ENCODE measurements around the gene LASP1NB.
"Not testable (repeated sequence)": the region's sequence is repeated elsewhere in the genome, so short reads cannot be mapped to it uniquely, and the experiment has no call there.

LASP1NB gene

DNA sequence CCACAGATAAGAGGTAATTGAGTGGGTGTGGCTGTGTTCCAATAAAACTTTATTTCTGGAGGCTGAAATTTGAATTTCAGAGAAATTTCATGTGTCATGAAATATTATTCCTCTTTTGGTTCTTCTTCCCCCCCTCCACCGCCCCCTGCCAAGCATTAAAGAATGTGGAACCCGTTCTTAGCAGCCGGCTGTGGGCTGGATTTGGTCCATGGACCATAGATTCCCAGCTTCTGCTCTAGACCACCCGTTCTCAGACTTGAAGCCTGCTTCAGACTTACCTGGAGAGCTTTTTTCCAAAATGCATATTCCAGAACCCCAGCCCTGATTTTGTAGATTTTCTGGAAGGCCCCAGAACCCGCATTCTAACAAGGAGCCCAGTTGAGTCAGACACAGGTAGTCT, 15.1 kb upstream of the LASP1NB start:
- TF ChIP-seq, protein P1, sequence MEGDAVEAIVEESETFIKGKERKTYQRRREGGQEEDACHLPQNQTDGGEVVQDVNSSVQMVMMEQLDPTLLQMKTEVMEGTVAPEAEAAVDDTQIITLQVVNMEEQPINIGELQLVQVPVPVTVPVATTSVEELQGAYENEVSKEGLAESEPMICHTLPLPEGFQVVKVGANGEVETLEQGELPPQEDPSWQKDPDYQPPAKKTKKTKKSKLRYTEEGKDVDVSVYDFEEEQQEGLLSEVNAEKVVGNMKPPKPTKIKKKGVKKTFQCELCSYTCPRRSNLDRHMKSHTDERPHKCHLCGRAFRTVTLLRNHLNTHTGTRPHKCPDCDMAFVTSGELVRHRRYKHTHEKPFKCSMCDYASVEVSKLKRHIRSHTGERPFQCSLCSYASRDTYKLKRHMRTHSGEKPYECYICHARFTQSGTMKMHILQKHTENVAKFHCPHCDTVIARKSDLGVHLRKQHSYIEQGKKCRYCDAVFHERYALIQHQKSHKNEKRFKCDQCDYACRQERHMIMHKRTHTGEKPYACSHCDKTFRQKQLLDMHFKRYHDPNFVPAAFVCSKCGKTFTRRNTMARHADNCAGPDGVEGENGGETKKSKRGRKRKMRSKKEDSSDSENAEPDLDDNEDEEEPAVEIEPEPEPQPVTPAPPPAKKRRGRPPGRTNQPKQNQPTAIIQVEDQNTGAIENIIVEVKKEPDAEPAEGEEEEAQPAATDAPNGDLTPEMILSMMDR (conservative IDR thresholded peaks at IDR 0.05; ENCODE audit: low read depth, low read length) = no peak
- no peak for DNase-seq (ENCODE audit: low read depth)
- no peak overlapping the region for H3K4me3 ChIP-seq (ENCODE audit: low read depth, low read length)

DNA sequence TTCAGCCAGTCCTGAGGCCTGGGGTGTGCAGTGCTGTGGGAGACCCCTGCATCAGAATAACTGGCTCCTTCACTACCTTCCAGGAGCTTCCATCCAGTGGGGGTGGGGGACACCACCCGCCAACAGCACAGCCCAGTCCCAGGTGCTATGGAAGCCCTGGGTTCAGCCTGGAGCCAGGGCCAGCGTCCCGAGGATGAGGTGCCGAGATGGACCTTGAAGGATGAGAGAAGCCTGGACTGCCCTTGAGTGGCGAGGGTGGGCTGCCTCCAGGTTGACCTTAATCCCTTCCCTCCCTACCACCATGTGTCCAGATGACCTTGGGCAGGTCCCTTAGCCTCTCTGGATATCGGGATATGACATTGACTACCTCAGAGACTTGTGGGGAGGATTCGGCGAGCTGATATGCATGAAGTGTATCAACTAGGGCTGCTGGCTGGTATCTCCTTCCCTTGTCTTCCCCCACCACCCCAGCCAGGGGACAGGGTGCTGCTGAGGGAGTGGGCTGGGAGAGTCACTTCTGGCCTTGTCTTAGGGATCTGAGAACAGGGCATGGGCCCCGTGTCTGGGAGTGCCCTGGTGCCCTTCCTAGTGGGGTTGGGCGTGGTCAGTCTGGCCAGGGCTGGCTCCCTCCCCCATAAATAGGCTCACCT, 14.2 kb upstream of the LASP1NB start:
- TF ChIP-seq, protein P1 (conservative IDR thresholded peaks at IDR 0.05; ENCODE audit: low read depth, low read length) = no peak

DNA sequence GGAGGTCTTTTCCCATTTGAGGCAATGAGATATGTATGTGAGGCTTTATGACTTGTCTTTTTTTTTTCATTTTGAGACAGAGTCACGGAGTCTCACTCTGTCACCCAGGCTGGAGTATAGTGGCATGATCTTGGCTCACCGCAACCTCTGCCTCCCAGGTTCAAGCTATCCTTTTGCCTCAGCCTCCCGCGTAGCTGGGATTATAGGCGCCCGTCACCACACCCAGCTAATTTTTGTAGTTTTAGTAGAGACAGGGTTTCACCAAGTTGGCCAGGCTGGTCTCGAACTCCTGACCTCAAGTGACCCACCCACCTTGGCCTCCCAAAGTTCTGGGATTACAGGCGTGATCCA, 13.7 kb upstream of the LASP1NB start:
- not testable (repeated sequence) for H3K4me3 ChIP-seq (ENCODE audit: low read depth, low read length); DNase-seq (ENCODE audit: low read depth)

More for the DNA sequence above, 14.2 kb upstream of the LASP1NB start:
- no peak overlapping the region for H3K4me3 ChIP-seq (ENCODE audit: low read depth, low read length)
- DNase-seq (ENCODE audit: low read depth) = no peak

DNA sequence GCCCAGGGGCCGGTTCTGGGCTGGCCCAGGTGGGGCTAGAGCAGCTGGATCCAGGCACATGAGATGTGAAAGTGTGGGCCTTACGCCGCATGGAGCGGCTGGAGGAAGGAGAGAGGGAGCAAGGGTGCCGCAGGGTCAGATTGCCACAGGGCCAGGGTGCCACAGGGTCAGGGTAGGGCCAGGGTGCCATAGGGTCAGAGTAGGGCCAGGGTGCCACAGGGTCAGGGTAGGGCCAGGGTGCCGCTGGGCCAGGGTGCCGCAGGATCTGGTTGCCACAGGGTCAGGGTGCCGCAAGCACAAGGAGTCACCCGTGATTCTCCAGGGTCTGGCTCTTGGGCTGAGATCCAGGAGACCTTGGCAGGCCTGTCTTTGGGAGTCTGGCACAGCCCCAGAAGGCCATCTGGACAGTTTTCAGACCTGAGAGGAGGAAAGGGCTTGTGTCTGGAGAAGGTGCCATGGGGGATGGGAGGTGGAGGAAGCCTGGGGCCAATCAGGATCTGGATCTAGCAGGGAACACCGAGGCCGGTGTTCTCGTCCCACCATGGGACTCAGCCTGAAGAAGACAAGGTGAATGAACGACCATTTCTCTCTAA, 13.1 kb upstream of the LASP1NB start:
- no peak for DNase-seq (ENCODE audit: low read depth)
- TF ChIP-seq, protein P1 (conservative IDR thresholded peaks at IDR 0.05; ENCODE audit: low read depth, low read length) = no peak
- H3K4me3 ChIP-seq (ENCODE audit: low read depth, low read length) = no peak overlapping the region

DNA sequence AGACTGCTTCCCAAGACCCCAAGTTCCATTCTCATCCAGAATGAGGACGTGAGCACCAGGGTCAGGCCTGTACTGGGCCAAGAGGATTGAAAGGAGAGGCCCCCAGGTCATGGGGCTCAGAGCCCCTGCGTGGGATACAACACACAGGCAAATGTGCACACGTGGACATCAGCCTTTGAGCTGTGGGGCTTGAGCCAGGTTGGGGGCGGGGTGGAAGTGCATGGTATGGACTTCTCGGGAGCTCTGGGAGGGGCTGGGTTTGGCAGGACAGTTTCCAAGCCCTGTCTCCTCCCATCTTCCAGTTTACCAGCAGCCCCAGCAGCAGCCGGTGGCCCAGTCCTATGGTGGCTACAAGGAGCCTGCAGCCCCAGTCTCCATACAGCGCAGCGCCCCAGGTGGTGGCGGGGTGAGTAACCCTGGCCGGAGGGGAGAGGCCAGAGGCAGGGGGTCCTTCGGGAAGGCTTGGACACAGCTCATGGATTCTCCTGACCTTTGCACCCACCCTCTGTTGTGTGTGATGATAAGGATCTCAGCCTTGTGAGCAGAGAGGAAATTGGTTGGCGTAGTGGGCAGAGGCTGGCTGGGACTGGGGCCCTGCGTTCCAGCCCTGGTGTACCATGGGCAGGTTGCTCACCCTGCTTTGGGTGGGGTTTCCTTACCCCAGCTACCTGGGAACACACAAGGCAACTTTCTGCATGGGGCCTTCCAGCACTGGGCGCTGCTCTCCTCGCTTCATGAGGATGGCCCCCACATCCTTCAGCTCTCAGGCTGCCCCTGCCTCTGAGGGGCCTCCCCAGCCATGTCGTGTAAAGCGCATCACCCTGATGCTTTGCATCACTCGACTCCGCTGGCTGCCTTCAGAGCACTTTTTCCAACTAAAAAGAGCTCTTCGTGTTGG, 10.4 kb upstream of the LASP1NB start:
- DNase-seq (ENCODE audit: low read depth) = no peak
- H3K4me3 ChIP-seq (ENCODE audit: low read depth, low read length) = no peak overlapping the region
- TF ChIP-seq, protein P1 (conservative IDR thresholded peaks at IDR 0.05; ENCODE audit: low read depth, low read length) = no peak

DNA sequence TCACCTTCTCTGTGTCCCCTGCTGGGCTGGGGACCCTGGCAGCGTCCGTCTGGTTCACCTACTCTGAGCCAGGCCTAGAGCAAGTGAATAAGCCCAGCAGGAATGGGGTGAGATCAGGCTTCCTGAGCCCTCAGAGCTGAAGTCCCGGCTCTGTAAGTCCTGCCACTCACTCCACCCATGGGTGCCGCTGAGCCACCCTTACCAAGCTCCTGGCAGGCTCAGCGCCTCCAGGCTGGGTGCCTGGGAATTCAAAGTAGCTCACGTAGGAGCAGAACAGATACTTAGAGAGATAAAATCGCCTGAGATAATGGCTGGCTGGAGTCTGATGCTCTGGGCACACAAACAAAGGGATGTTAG, 9.8 kb upstream of the LASP1NB start:
- no peak for DNase-seq (ENCODE audit: low read depth)
- TF ChIP-seq, protein P1 (conservative IDR thresholded peaks at IDR 0.05; ENCODE audit: low read depth, low read length) = no peak
- no peak overlapping the region for H3K4me3 ChIP-seq (ENCODE audit: low read depth, low read length)

DNA sequence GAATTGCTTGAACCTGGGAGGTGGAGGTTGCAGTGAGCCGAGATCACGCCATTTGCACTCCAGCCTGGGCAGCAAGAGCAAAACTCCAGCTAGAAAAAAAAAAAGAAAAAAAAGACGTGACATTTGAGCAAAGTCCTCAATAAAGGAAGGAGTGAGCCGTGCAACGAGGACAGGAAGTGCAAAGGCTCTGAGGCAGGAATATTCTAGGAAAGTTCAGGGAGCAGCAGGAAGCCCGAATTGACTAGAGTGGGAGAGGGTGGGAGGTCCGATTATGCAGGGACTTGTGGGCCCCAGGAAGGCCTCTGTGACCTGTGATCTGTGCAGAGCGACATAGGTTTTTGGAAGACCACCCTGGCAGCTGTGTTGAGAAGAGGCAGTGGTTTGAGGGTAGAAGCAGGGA, 8.6 kb upstream of the LASP1NB start:
- TF ChIP-seq, protein P1 (conservative IDR thresholded peaks at IDR 0.05; ENCODE audit: low read depth, low read length) = no peak
- no peak overlapping the region for H3K4me3 ChIP-seq (ENCODE audit: low read depth, low read length)
- no peak for DNase-seq (ENCODE audit: low read depth)
